HepG2 (cell line): ENCODE data around the gene MFSD2A. TPM values are rescaled to one million over a fixed set of nuclear protein-coding genes. Genes with fewer than 3 reads are reported as not detected.
"Not testable (repeated sequence)": the region's sequence is repeated elsewhere in the genome, so short reads cannot be mapped to it uniquely, and the experiment has no call there.

Experiments
- ATAC-seq: fragments of 200-7000 bp; cut with Tn5 transposase; 3 replicates; pipeline ENCODE4 v1.9.1; 2020; ENCODE audit warnings: mild to moderate bottlenecking, moderate library complexity
- BruUV-seq: library from RNA; stranded (reverse); fragments of 400-500 nt; replicated peaks from 2 replicates; lab custom pipeline; 2021; lab: Mats Ljungman, UMichigan
- CTCF ChIA-PET: fragments of 300-600 bp; formaldehyde crosslinking; extraction: SDS; loops from one replicate; lab custom pipeline; 2021; ENCODE audit warnings: low total read pairs, inconsistent platforms, low intra/inter-chr PET ratio; lab: Yijun Ruan, JAX
- POLR2A ChIA-PET: fragments of 350-600 bp; sonication (Branson Sonifier 250); formaldehyde crosslinking; loops from one replicate; lab custom pipeline; 2020; ENCODE audit warnings: antibody characterized with exemption, inconsistent platforms; lab: Yijun Ruan, JAX
- DNase-seq: peaks from one replicate; pipeline ENCODE4 v3.0.0-alpha.2; 2015; ENCODE audit warnings: low spot score
- FAIRE-seq: peaks from 3 replicates; lab custom pipeline; 2011; peaks lifted over from hg19 to GRCh38; lab: Jason Lieb, UNC
- H2AFZ ChIP-seq: one replicate; pipeline ENCODE4 v1.6.1; 2011; ENCODE audit warnings: low read length, inconsistent platforms
- H3K27ac ChIP-seq: fragments of 300-600 bp; 3 replicates; pipeline ENCODE4 v1.8.0; 2011; ENCODE audit warnings: mixed run types, mild to moderate bottlenecking, mixed read lengths, low read length, inconsistent platforms; ENCODE audit not compliant: insufficient read depth; ENCODE audit errors: extremely low read length
- H3K27me3 ChIP-seq, 2 experiments: fragments of 200-600 bp in 1 of 2; 2 replicates in 1 of 2; 3 replicates in 1 of 2; pipeline versions ENCODE4 v1.6.0 to v1.8.0; 2011; ENCODE audit warnings: low read length in 2 of 2, mild to moderate bottlenecking in 2 of 2, moderate library complexity in 2 of 2, inconsistent platforms in 1 of 2; ENCODE audit not compliant: insufficient read depth in 2 of 2, control insufficient read depth in 1 of 2
- H3K36me3 ChIP-seq, 2 experiments: fragments of 200-600 bp in 1 of 2; replicated peaks in 1 of 2; 2 replicates in 1 of 2; 3 replicates in 1 of 2; pipeline versions ENCODE4 v1.5.1 to v1.8.0; 2011; ENCODE audit warnings: low read length in 2 of 2, inconsistent platforms in 1 of 2; ENCODE audit not compliant: insufficient read depth in 2 of 2, control insufficient read depth in 1 of 2
- H3K4me1 ChIP-seq: 2 replicates; pipeline ENCODE4 v1.5.1; 2012; ENCODE audit warnings: low read length, inconsistent platforms; ENCODE audit not compliant: insufficient read depth
- H3K4me2 ChIP-seq: 2 replicates; pipeline ENCODE4 v1.6.0; 2011; ENCODE audit warnings: low read depth, low read length, inconsistent platforms
- H3K4me3 ChIP-seq, 3 experiments: fragments of 200-600 bp in 1 of 3; sonication (generic), shearing (Covaris generic) in 1 of 3; replicated peaks in 1 of 3; 2 replicates each; pipeline ENCODE4 v1.5.1; 2011 to 2016; ENCODE audit warnings: low read length in 3 of 3, inconsistent platforms in 2 of 3, low read depth in 2 of 3, mild to moderate bottlenecking in 2 of 3, control low read depth in 1 of 3, mixed read lengths in 1 of 3; ENCODE audit not compliant: insufficient read depth in 1 of 3
- H3K79me2 ChIP-seq: one replicate; pipeline ENCODE4 v1.6.1; 2011; ENCODE audit warnings: low read length, inconsistent platforms; ENCODE audit not compliant: insufficient read depth
- H3K9ac ChIP-seq: 2 replicates; pipeline ENCODE4 v1.6.0; 2011; ENCODE audit warnings: mild to moderate bottlenecking, low read depth, low read length, inconsistent platforms; ENCODE audit not compliant: insufficient read depth
- H3K9me3 ChIP-seq: 2 replicates; pipeline ENCODE4 v1.5.1; 2012; ENCODE audit warnings: mild to moderate bottlenecking, low read length
- H4K20me1 ChIP-seq: 2 replicates; pipeline ENCODE4 v1.6.0; 2011; ENCODE audit warnings: inconsistent platforms, mild to moderate bottlenecking, low read length, moderate library complexity; ENCODE audit not compliant: insufficient read depth
- DRAP1 ChIP-seq: IDR thresholded peaks from 2 replicates; pipeline ENCODE4 v1.6.1; 2016; ENCODE audit warnings: missing genetic modification reagents, missing compliant biosample characterization
- FOXO1 ChIP-seq: sonication (generic); formaldehyde crosslinking; IDR thresholded peaks from 2 replicates; pipeline ENCODE4 v1.4.0; 2020; ENCODE audit warnings: missing genetic modification reagents
- HCFC1 ChIP-seq: fragments of 150-350 bp; IDR thresholded peaks from 2 replicates; pipeline ENCODE4 v1.6.1; 2014; ENCODE audit warnings: low read depth, low read length
- HNF4A ChIP-seq: sonication (generic); formaldehyde crosslinking; IDR thresholded peaks from 2 replicates; pipeline ENCODE4 v1.4.0; 2020; ENCODE audit warnings: missing genetic modification reagents
- HNRNPK ChIP-seq: fragments of 200-400 bp; formaldehyde crosslinking; IDR thresholded peaks from 2 replicates; pipeline ENCODE4 v1.6.1; 2018; ENCODE audit warnings: low read length, low read depth, moderate library complexity, mild to moderate bottlenecking; ENCODE audit not compliant: poor library complexity, severe bottlenecking
- JARID2 ChIP-seq: sonication (generic); formaldehyde crosslinking; IDR thresholded peaks from 2 replicates; pipeline ENCODE4 v1.8.1; 2023; ENCODE audit warnings: missing genetic modification reagents, inconsistent platforms; ENCODE audit not compliant: insufficient replicate concordance
- KLF12 ChIP-seq: sonication (generic); formaldehyde crosslinking; IDR thresholded peaks from 2 replicates; pipeline ENCODE4 v1.4.0; 2020; ENCODE audit warnings: missing genetic modification reagents, borderline replicate concordance
- KLF9 ChIP-seq: IDR thresholded peaks from 2 replicates; pipeline ENCODE4 v1.6.1; 2016; ENCODE audit warnings: low read depth
- SP1 ChIP-seq, 2 experiments: fragments of 450-650 bp in 1 of 2; sonication (generic) in 1 of 2; formaldehyde crosslinking in 1 of 2; IDR thresholded peaks; 2 replicates each; pipeline versions ENCODE4 v1.4.0 to v1.6.1; 2016 to 2020; ENCODE audit warnings: missing genetic modification reagents in 1 of 2
- XBP1 ChIP-seq: sonication (generic); formaldehyde crosslinking; IDR thresholded peaks from 2 replicates; pipeline ENCODE4 v1.5.0; 2020; ENCODE audit warnings: missing genetic modification reagents
- ZFY ChIP-seq: sonication (generic); formaldehyde crosslinking; IDR thresholded peaks from 2 replicates; pipeline ENCODE4 v1.4.0; 2020; ENCODE audit warnings: missing genetic modification reagents
- WGBS: methylation state at CpG from one replicate; pipeline ENCODE4 v1.1.6; 2017; ENCODE audit warnings: low lambda C conversion rate; 5-methylcytosine and 5-hydroxymethylcytosine counted together
- in situ Hi-C: cut with HindIII; loops from 2 replicates; pipeline ENCODE4 v1.10.0; 2017; ENCODE audit warnings: low pct_unique_long_range_greater_than_20kb; ENCODE audit not compliant: extremely low pct_ligation_motif_present
- intact Hi-C: fragments of 100-400 bp; cut with micrococcal nuclease; formaldehyde crosslinking; loops from one replicate; pipeline ENCODE4 v1.10.0; 2022; ENCODE audit not compliant: unreplicated experiment
- polyA plus RNA-seq, 8 experiments: library from polyadenylated mRNA; depleted of rRNA in 3 of 8; stranded (reverse) in 7 of 8; unstranded in 1 of 8; fragments of >200 nt; fragmentation: Illumina TruSeq in 4 of 8; extraction: Trizol in 4 of 8; gene quantifications; 2 replicates each; pipeline versions ENCODE4 v1.2.1 to v1.2.3, GENCODE V29; 2011 to 2016; ENCODE audit warnings: low read depth in 4 of 8, missing spikeins in 1 of 8, mixed read lengths in 1 of 8; ENCODE audit not compliant: insufficient read depth in 1 of 8
- total RNA-seq, 5 experiments: library from RNA; depleted of rRNA; stranded (reverse); fragments of >200 nt; fragmentation: Illumina TruSeq; extraction: Trizol; gene quantifications; 2 replicates each; pipeline ENCODE4 v1.2.3, GENCODE V29; 2016; ENCODE audit warnings: low read depth in 1 of 5

MFSD2A gene
- total and polyA plus RNA-seq, 2 of the 13 experiments (the other 11 are each of a cell fraction or from before 2014, with no cell fraction given) = 0.08 TPM; not detected in 1

- no peak for TF ChIP-seq KLF12
- no peak for TF ChIP-seq XBP1 (CRISPR knock-in tag)
- TF ChIP-seq HNRNPK = no peak
- no peak for TF ChIP-seq HCFC1
- Histone ChIP-seq H3K9me3 (no peaks in the 10 kb centered on the region), H3K4me2 (no peak overlapping the region), H4K20me1 (peaks cover 6% of the 10 kb centered on the region; the same call in 1 of the 2 replicates), H3K79me2 (no peaks in the 10 kb centered on the region), H3K27me3 (peaks cover 3 to 18% of the 10 kb centered on the region in 2 experiments; a peak in 4 of 5 replicates), H3K4me3 (no peak overlapping the region), H2AFZ (no peak overlapping the region), H3K4me1 (peaks cover 7% of the 10 kb centered on the region), H3K9ac (no peak overlapping the region), H3K36me3 (no peaks in the 10 kb centered on the region), H3K27ac (no peak overlapping the region)
- WGBS = 50% methylated on average over 1 of the region's 13 CpGs
- ChIA-PET CTCF (no interaction called here), POLR2A (no interaction called here)
- no peak for FAIRE-seq
- DNase-seq = no peak
- intact Hi-C loops = no loop called here
- no TSS peak for BruUV-seq
- no peak; the same call in 2 of the 3 replicates for ATAC-seq
- in situ Hi-C loops = no loop called here
These were observed 5.5 kb downstream of the MFSD2A start for GRCh38 chr1:39960431-39960958.

GRCh38 chr1:39962450-39962825 is 7.5 kb downstream of the MFSD2A start:
- no TSS peak for BruUV-seq
- no peak for ATAC-seq
- H3K4me1 ChIP-seq = no peaks in the 10 kb centered on the region
- CTCF ChIA-PET = no interaction called here
- peaks cover 0 to 2% of the 10 kb centered on the region in 2 experiments; a peak in 2 of 5 replicates for H3K27me3 ChIP-seq
- intact Hi-C loops = no loop called here
- no peak overlapping the region for H3K9ac ChIP-seq
- DNase-seq = no peak
- H3K4me3 ChIP-seq = no peak overlapping the region
- in situ Hi-C loops = no loop called here
- no peaks in the 10 kb centered on the region for H4K20me1 ChIP-seq
- H3K79me2 ChIP-seq = no peaks in the 10 kb centered on the region
- no peaks in the 10 kb centered on the region for H3K9me3 ChIP-seq
- POLR2A ChIA-PET = no interaction called here
- no peak for TF ChIP-seq ZFY
- TF ChIP-seq KLF9 (CRISPR knock-in tag) = no peak
- TF ChIP-seq DRAP1 (CRISPR knock-in tag) = no peak
- TF ChIP-seq HNF4A (CRISPR knock-in tag) = no peak
- no peak for TF ChIP-seq SP1 (IDR thresholded peaks at IDR 0.05)
- TF ChIP-seq SP1 (CRISPR knock-in tag; IDR thresholded peaks at IDR 0.05) = no peak
- no peak for TF ChIP-seq FOXO1 (CRISPR knock-in tag)
- TF ChIP-seq JARID2 (CRISPR knock-in tag) = no peak
- FAIRE-seq = no peak
- H3K4me2 ChIP-seq = no peak overlapping the region
- H2AFZ ChIP-seq = no peak overlapping the region
- WGBS = 84% methylated on average over 14 of the region's 17 CpGs
- H3K27ac ChIP-seq = no peak overlapping the region
- H3K36me3 ChIP-seq = no peaks in the 10 kb centered on the region

GRCh38 chr1:39962964-39963363 is 8.0 kb downstream of the MFSD2A start:
- H4K20me1 ChIP-seq, H3K4me3 ChIP-seq, H3K9ac ChIP-seq, H3K4me1 ChIP-seq, H3K79me2 ChIP-seq, in situ Hi-C loops, ATAC-seq, intact Hi-C loops, H2AFZ ChIP-seq, H3K36me3 ChIP-seq, DNase-seq, FAIRE-seq, H3K27me3 ChIP-seq, POLR2A ChIA-PET, CTCF ChIA-PET, H3K27ac ChIP-seq, BruUV-seq, H3K9me3 ChIP-seq, H3K4me2 ChIP-seq: not testable (repeated sequence)
- 56% methylated on average over 2 of the region's 13 CpGs for WGBS
